ENCODE measurements around the gene ZNF628. TPM values are rescaled to one million over a fixed set of nuclear protein-coding genes. Genes with fewer than 3 reads are reported as not detected.

The ZNF628 gene
- total and polyA plus RNA-seq, 9 donors = 3.8 to 18.4 (median 8.7) TPM; not detected in 1

DNA sequence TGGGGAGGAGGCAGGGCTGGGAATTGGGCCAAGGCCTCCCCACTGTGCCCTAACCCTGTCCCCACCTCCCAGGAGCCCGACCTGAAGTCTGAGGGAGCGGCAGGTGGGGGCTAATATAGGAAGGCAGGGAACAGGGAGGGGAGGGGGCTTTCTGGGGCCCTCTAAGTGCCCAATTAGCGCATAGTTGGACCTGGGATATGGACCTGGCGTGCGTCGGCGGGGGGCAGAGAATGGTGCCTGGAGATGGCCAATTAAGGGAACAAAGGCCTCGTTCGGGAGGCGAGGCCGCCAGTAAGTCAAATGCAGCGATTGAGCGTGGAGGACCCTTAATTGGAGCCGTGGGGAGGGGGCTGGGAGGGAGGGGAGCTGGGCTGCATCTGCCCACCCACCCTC is 11.8 kb upstream of the ZNF628 start, which contains the start of gene C19orf85:
Gene C19orf85 (minus strand): TSS at position 90 of the 393 bp plus-strand sequence. CDS start 197 bp downstream, outside the sequence.
- intact Hi-C loops (cut with DNase I) = loop anchor here in 3 of 4 donors (5.0 kb wide), 3 partner anchors 38 to 77 kb away; partner anchors contain the start of gene RPL28 (in 1 of the 3)
- TF ChIP-seq EP300 (IDR thresholded peaks at IDR 0.05) (no peak), POLR2A (IDR thresholded peaks at IDR 0.05) (no peak), CTCF (IDR thresholded peaks at IDR 0.05) (no peak)
- Histone ChIP-seq H3K9me3 (no peaks in the 10 kb centered on the region), H3K27me3 (no peaks in the 10 kb centered on the region), H3K36me3 (no peaks in the 10 kb centered on the region), H3K4me1 (ENCODE audit: insufficient read depth) (peaks cover 3% of the 10 kb centered on the region), H3K27ac (no peak within 1 kb of the TSS), H3K4me3 (no peak within 1 kb of the TSS)
- WGBS, 3 donors = 61 to 73% (median 72%) methylated on average over 14 of the region's 14 CpGs
- DNase-seq = peak in 1 of 5 donors; percentile 42

DNA sequence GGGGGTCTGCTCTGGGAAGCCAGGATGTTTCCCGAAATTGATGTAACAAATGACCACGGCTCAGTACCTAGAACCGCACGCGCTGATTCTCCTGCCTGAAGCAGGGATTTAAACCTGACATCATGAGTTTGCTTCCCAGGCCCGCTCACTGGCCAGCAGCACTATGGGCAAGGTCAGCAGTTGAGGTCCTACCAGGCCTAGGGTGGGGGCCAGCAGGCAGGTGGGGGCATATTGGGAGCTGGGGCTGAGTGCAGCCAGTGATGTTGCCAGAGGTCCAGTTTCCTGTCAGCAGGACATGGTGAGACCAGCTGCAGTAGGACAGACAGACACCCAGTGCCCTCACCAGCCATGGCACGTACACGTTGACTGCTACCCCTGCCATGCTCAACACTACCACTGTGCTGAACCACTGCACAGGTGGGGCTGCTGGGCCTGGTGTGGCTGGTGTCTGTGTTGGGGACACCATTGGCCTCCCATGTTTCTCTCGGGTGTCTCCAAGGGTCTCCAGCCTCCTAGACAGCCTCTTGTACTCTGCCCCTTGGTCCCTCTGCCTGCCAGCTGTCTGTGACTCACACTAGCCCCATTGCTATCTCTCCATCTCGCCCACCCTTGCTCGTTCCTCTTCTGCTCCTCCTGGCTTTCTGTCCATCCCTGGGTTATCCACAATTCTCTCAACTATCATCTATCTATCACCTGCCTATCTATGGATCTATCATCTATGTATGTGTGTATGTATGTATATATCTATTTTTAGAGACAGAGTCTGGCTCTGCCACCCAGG is 10.8 kb upstream of the ZNF628 start:
- DNase-seq = peak in 1 of 5 donors; percentile 21
- Histone ChIP-seq H3K27me3 (no peaks in the 10 kb centered on the region), H3K36me3 (no peaks in the 10 kb centered on the region), H3K4me3 (no peak overlapping the region), H3K4me1 (ENCODE audit: insufficient read depth) (peaks cover 3% of the 10 kb centered on the region), H3K9me3 (no peaks in the 10 kb centered on the region), H3K27ac (no peak overlapping the region)
- 83 to 90% (median 88%) methylated on average over 11 of the region's 11 CpGs for WGBS, 3 donors
- intact Hi-C loops (cut with DNase I) = loop anchor here in 2 of 4 donors (5.0 kb wide), 2 partner anchors 37 to 42 kb away; no protein-coding TSS in a partner anchor
- TF ChIP-seq POLR2A (IDR thresholded peaks at IDR 0.05) = no peak
- no peak for TF ChIP-seq EP300 (IDR thresholded peaks at IDR 0.05)
- no peak for TF ChIP-seq CTCF (IDR thresholded peaks at IDR 0.05)

DNA sequence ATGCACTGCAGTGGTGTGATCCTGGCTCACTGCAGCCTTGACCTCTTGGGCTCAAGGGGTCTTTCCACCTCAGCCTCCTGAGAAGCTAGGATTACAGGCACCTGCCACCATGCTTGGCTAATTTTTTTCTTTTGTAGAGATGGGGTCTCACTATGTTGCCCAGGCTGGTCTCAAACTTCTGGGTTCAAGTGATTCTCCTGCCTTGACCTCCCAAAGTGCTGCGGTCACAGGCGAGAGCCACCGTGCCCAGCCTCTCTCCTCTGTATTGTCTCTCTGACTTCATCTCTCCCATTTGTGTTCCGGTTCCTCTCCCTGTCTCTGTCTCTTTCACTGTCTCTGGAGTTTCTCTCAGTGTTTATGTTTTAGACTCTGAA is 10.2 kb upstream of the ZNF628 start:
- H3K4me3 ChIP-seq = no peak overlapping the region
- peaks cover 3% of the 10 kb centered on the region for H3K4me1 ChIP-seq (ENCODE audit: insufficient read depth)
- WGBS, 3 donors = 84 to 91% (median 85%) methylated on average over 4 of the region's 4 CpGs
- no peaks in the 10 kb centered on the region for H3K27me3 ChIP-seq
- no peaks in the 10 kb centered on the region for H3K36me3 ChIP-seq
- no peak overlapping the region for H3K27ac ChIP-seq
- intact Hi-C loops (cut with DNase I) = loop anchor here in 2 of 4 donors (5.0 kb wide), 2 partner anchors 36 to 41 kb away; no protein-coding TSS in a partner anchor
- no peaks in the 10 kb centered on the region for H3K9me3 ChIP-seq
- no peak for TF ChIP-seq POLR2A (IDR thresholded peaks at IDR 0.05)
- TF ChIP-seq CTCF (IDR thresholded peaks at IDR 0.05) = no peak
- no peak for TF ChIP-seq EP300 (IDR thresholded peaks at IDR 0.05)
- no peak for DNase-seq

DNA sequence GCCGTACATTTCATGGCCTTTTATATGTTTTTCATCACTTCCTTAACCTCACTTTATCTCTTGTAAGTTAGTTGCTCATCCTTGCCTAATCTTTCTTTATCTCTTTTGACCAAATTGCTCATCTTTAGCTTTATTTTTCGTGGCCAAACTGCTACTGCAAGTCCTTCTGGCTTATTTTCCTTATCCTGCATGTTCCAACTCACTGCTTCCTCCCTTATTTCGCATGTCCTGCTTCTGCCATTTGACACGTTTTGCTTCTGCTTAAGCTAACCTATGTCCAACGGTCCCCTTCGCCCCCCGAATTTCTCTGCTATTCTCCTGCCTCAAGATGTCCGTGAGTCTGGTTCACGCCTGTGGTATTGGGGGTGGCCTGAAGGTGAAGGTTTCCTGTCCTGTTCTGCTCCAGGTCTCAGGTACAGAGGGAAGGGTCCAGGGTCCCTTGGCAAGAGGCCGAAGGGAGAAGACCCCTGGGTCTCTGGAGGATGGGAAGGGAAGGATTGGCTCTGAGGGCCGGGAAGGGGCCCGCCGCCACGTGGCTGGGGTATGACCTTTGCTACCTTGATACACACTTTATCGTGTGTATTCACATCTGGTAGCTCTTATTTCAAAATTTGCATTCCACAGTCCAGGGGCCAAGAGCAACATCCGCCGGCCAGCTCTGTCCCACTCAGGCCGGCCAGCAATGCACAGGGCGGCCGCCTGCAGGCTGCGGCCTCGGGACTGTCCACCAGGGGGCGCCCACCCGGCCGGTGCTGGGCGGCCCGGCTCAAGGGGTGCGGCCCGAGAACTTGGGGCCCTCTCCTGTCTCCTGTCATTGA is 9.0 kb upstream of the ZNF628 start:
- Histone ChIP-seq H3K27ac (no peak overlapping the region), H3K4me1 (ENCODE audit: insufficient read depth) (peaks cover 3% of the 10 kb centered on the region), H3K4me3 (no peak overlapping the region), H3K36me3 (no peaks in the 10 kb centered on the region), H3K9me3 (no peaks in the 10 kb centered on the region), H3K27me3 (no peaks in the 10 kb centered on the region)
- TF ChIP-seq POLR2A (IDR thresholded peaks at IDR 0.05) = no peak
- TF ChIP-seq CTCF (IDR thresholded peaks at IDR 0.05) = peak; percentile 94 to 99 (median 96)
- TF ChIP-seq EP300 (IDR thresholded peaks at IDR 0.05) = no peak
- intact Hi-C loops (cut with DNase I) = loop anchor here in 2 of 4 donors (5.0 kb wide), 2 partner anchors 35 to 40 kb away; no protein-coding TSS in a partner anchor
- peak; percentile 70 to 88 (median 80) for DNase-seq
- 10 to 16% (median 13%) methylated on average over 28 to 29 of the region's 29 CpGs for WGBS, 3 donors

Measured in ovary (tissue), 9 donors.